Stimulated activated CD4-positive, alpha-beta T cell treated with anti-CD3 and anti-CD28 coated beads, Interleukin-15, amount 100 ng/mL, for 24 hours (primary cell): ENCODE measurements around the gene BPIFB6.

ENCODE experiments used
- DNase-seq: peaks from one replicate; pipeline ENCODE4 v3.0.0-alpha.2; 2020

Gene BPIFB6

GRCh38 chr20:33002087-33002808, 29.2 kb upstream of the BPIFB6 start:
- no peak for DNase-seq

GRCh38 chr20:33004141-33004751, 27.2 kb upstream of the BPIFB6 start, which contains the start of gene SUN5:
Gene SUN5, minus strand, starts transcription at chr20:33004433. Its CDS starts 93 bp downstream, at chr20:33004340.
- DNase-seq = no peak

- peak; percentile 46 for DNase-seq
Measured at GRCh38 chr20:33005132-33005566, 26.3 kb upstream of the BPIFB6 start.

- DNase-seq = no peak
Measured at GRCh38 chr20:33005908-33006775, 25.3 kb upstream of the BPIFB6 start.

- DNase-seq = no peak
Measured at GRCh38 chr20:33006776-33007375, 24.6 kb upstream of the BPIFB6 start.

GRCh38 chr20:33007376-33008335, 23.8 kb upstream of the BPIFB6 start, which contains the start of gene BPIFB2:
Gene BPIFB2, plus strand, starts transcription at chr20:33007704. Its CDS starts 871 bp downstream, at chr20:33008575.
- no peak for DNase-seq

GRCh38 chr20:33008336-33009213, 22.9 kb upstream of the BPIFB6 start:
- no peak for DNase-seq

GRCh38 chr20:33009214-33010132, 22.0 kb upstream of the BPIFB6 start:
- DNase-seq = no peak

GRCh38 chr20:33010133-33010504, 21.3 kb upstream of the BPIFB6 start:
- no peak for DNase-seq

GRCh38 chr20:33010674-33011449, 20.6 kb upstream of the BPIFB6 start:
- no peak for DNase-seq

GRCh38 chr20:33012327-33013189, 18.9 kb upstream of the BPIFB6 start:
- no peak for DNase-seq

- no peak for DNase-seq
Measured at GRCh38 chr20:33013701-33014326, 17.6 kb upstream of the BPIFB6 start.

- no peak for DNase-seq
Measured at GRCh38 chr20:33014336-33015113, 16.9 kb upstream of the BPIFB6 start.

- DNase-seq = no peak
Measured at GRCh38 chr20:33015114-33015484, 16.3 kb upstream of the BPIFB6 start.

- DNase-seq = no peak
Measured at GRCh38 chr20:33015700-33016580, 15.5 kb upstream of the BPIFB6 start.
